ENCODE measurements around the gene GCAT.

DNA sequence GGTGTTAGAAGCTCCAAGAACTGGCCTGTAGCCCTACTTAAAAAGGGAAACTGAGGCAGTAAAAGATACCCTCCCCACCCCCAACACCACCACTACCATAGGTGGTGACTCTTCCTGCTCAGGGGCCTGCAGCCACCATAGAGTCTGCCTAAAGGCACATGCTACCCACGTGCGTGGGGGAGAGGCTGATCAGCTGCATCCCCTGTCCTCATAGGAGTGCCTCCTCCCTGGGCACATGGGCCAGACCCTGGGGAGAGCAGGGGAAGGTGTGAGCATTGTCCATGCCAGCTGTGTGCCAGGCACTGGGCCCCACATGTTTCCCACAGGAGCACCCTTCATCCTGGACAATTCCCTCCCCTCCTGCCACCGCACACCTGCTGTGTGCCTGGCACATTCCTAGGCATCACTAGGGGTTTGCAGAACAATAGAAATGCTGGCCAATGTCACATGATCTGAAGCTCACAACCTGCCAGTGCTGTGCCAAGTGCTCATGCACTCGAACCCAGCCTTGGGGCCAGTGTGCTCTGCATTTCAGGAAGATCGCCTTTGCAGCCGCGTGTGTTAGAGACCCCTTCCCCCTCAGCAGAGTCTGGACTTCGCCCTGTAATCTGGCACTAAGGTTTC, 41.7 kb upstream of the GCAT start:
- TF ChIP-seq ISL1 (CRISPR knock-in tag; IDR thresholded peaks at IDR 0.05) = no peak
- TF ChIP-seq ARNTL (CRISPR knock-in tag; IDR thresholded peaks at IDR 0.05; ENCODE audit: borderline replicate concordance, low read depth) = no peak
- TF ChIP-seq, protein P1, sequence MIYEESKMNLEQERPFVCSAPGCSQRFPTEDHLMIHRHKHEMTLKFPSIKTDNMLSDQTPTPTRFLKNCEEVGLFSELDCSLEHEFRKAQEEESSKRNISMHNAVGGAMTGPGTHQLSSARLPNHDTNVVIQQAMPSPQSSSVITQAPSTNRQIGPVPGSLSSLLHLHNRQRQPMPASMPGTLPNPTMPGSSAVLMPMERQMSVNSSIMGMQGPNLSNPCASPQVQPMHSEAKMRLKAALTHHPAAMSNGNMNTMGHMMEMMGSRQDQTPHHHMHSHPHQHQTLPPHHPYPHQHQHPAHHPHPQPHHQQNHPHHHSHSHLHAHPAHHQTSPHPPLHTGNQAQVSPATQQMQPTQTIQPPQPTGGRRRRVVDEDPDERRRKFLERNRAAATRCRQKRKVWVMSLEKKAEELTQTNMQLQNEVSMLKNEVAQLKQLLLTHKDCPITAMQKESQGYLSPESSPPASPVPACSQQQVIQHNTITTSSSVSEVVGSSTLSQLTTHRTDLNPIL (CRISPR knock-in tag; IDR thresholded peaks at IDR 0.05; ENCODE audit: low read depth) = no peak
- no peak for TF ChIP-seq TOX (CRISPR knock-in tag; IDR thresholded peaks at IDR 0.05; ENCODE audit: borderline replicate concordance)
- TF ChIP-seq ZFP30 (CRISPR knock-in tag; IDR thresholded peaks at IDR 0.05) = no peak
- TF ChIP-seq, protein P2, sequence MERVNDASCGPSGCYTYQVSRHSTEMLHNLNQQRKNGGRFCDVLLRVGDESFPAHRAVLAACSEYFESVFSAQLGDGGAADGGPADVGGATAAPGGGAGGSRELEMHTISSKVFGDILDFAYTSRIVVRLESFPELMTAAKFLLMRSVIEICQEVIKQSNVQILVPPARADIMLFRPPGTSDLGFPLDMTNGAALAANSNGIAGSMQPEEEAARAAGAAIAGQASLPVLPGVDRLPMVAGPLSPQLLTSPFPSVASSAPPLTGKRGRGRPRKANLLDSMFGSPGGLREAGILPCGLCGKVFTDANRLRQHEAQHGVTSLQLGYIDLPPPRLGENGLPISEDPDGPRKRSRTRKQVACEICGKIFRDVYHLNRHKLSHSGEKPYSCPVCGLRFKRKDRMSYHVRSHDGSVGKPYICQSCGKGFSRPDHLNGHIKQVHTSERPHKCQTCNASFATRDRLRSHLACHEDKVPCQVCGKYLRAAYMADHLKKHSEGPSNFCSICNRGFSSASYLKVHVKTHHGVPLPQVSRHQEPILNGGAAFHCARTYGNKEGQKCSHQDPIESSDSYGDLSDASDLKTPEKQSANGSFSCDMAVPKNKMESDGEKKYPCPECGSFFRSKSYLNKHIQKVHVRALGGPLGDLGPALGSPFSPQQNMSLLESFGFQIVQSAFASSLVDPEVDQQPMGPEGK (CRISPR knock-in tag; IDR thresholded peaks at IDR 0.05; ENCODE audit: borderline replicate concordance) = no peak
- no peak for TF ChIP-seq ESRRG (CRISPR knock-in tag; IDR thresholded peaks at IDR 0.05)

Data from SK-N-SH treated with all-trans-retinoic acid at 6 μM for 48 hours (cell line).